HK-2 (cell line): ENCODE data around the gene TROAP.
"Not testable (repeated sequence)": the region's sequence is repeated elsewhere in the genome, so short reads cannot be mapped to it uniquely, and the experiment has no call there.

Experiments
- DNase-seq: peaks from one replicate; pipeline ENCODE4 v3.0.0-alpha.2; 2018; ENCODE audit not compliant: unreplicated experiment

TROAP gene

GRCh38 chr12:49295082-49295936 is 27.7 kb upstream of the TROAP start, which contains the start of gene PRPH:
PRPH (plus strand) TSS chr12:49295147; CDS start chr12:49295201, 54 bp downstream.
- no peak for DNase-seq

- DNase-seq = peak; percentile 59
Observed at GRCh38 chr12:49296034-49296835, 26.8 kb upstream of the TROAP start.

GRCh38 chr12:49296836-49297694 is 26.0 kb upstream of the TROAP start:
- peak; percentile 64 for DNase-seq

- DNase-seq = no peak
Observed at GRCh38 chr12:49297695-49298060, 25.4 kb upstream of the TROAP start.

- no peak for DNase-seq
Observed at GRCh38 chr12:49298160-49298559, 24.9 kb upstream of the TROAP start.

GRCh38 chr12:49301760-49302159 is 21.3 kb upstream of the TROAP start:
- no peak for DNase-seq

GRCh38 chr12:49304161-49304560 is 18.9 kb upstream of the TROAP start:
- DNase-seq = no peak

GRCh38 chr12:49305762-49306510 is 17.1 kb upstream of the TROAP start:
- no peak for DNase-seq

GRCh38 chr12:49309386-49309785 is 13.7 kb upstream of the TROAP start:
- DNase-seq = no peak

- not testable (repeated sequence) for DNase-seq
Observed at GRCh38 chr12:49310451-49311000, 12.5 kb upstream of the TROAP start.

GRCh38 chr12:49314811-49315210 is 8.2 kb upstream of the TROAP start:
- no peak for DNase-seq

GRCh38 chr12:49317118-49317517 is 5.9 kb upstream of the TROAP start:
- DNase-seq = not testable (repeated sequence)

GRCh38 chr12:49320411-49321103 is 2.5 kb upstream of the TROAP start:
- not testable (repeated sequence) for DNase-seq

- no peak for DNase-seq
Observed at GRCh38 chr12:49322367-49322707, 718 bp upstream of the TROAP start.

GRCh38 chr12:49323524-49324097 is 556 bp downstream of the TROAP start:
- no peak for DNase-seq

- no peak for DNase-seq
Observed at GRCh38 chr12:49325606-49326005, 2.6 kb downstream of the TROAP start.

- no peak for DNase-seq
Observed at GRCh38 chr12:49327368-49327767, 4.3 kb downstream of the TROAP start.

- no peak for DNase-seq
Observed at GRCh38 chr12:49327887-49328286, 4.8 kb downstream of the TROAP start.

- DNase-seq = no peak
Observed at GRCh38 chr12:49328816-49329215, 5.8 kb downstream of the TROAP start.

GRCh38 chr12:49330032-49330619 is 7.1 kb downstream of the TROAP start:
- DNase-seq = no peak
